Panc1 (cell line): ENCODE results near the gene C12orf57. TPM values are rescaled to one million over a fixed set of nuclear protein-coding genes. Genes with fewer than 3 reads are reported as not detected.

ENCODE experiments used
- ATAC-seq: fragments of 200-7000 bp; cut with Tn5 transposase; 2 replicates; pipeline ENCODE4 v1.9.1; 2020; ENCODE audit warnings: mild to moderate bottlenecking, moderate library complexity
- BruUV-seq: library from RNA; stranded (reverse); fragments of 400-500 nt; replicated peaks from 2 replicates; lab custom pipeline; 2021; lab: Mats Ljungman, UMichigan
- CTCF ChIA-PET: fragments of 300-600 bp; sonication (Branson Sonifier 250); formaldehyde crosslinking; loops from one replicate; lab custom pipeline; 2022; ENCODE audit warnings: antibody characterized with exemption; lab: Charles Lee
- POLR2A ChIA-PET: fragments of 300-600 bp; sonication (Branson Sonifier 250); formaldehyde crosslinking; loops from one replicate; lab custom pipeline; 2022; ENCODE audit warnings: antibody characterized with exemption; lab: Charles Lee
- DNase-seq: peaks from one replicate; pipeline ENCODE4 v3.0.0-alpha.2; 2010; ENCODE audit warnings: low read depth, low spot score
- H3K27ac ChIP-seq: 2 replicates; pipeline ENCODE4 v1.5.1; 2011; ENCODE audit warnings: mild to moderate bottlenecking, low read length, inconsistent platforms
- H3K27me3 ChIP-seq: fragments of 200-500 bp; sonication (Bioruptor generic); 2 replicates; pipeline ENCODE4 v1.6.0; 2014; ENCODE audit warnings: low read length, inconsistent platforms; ENCODE audit not compliant: control insufficient read depth, insufficient read depth
- H3K36me3 ChIP-seq: fragments of 200-500 bp; sonication (Bioruptor generic); 2 replicates; pipeline ENCODE4 v1.5.1; 2014; ENCODE audit warnings: inconsistent platforms, mild to moderate bottlenecking, low read length, moderate library complexity; ENCODE audit not compliant: control insufficient read depth, insufficient read depth
- H3K4me1 ChIP-seq: 2 replicates; pipeline ENCODE4 v1.5.1; 2011; ENCODE audit warnings: inconsistent platforms, mild to moderate bottlenecking, low read length, moderate library complexity; ENCODE audit not compliant: control insufficient read depth, insufficient read depth
- H3K4me3 ChIP-seq, 2 experiments: 2 replicates each; pipeline ENCODE4 v1.5.1; 2011 to 2012; ENCODE audit warnings: low read depth in 2 of 2, low read length in 2 of 2, mild to moderate bottlenecking in 2 of 2, inconsistent platforms in 1 of 2, moderate library complexity in 1 of 2
- H3K9me3 ChIP-seq: fragments of 200-500 bp; sonication (Bioruptor generic); 2 replicates; pipeline ENCODE4 v1.5.1; 2014; ENCODE audit warnings: low read depth, mild to moderate bottlenecking, inconsistent platforms, low read length, moderate library complexity; ENCODE audit not compliant: control insufficient read depth, insufficient read depth
- CTCF ChIP-seq: fragments of 450-650 bp; IDR thresholded peaks from 2 replicates; pipeline ENCODE4 v1.5.1; 2017; ENCODE audit warnings: mild to moderate bottlenecking
- POLR2AphosphoS5 ChIP-seq: IDR thresholded peaks from 2 replicates; pipeline ENCODE4 v1.6.1; 2012; ENCODE audit warnings: mild to moderate bottlenecking, low read depth, low read length, moderate library complexity
- REST ChIP-seq, 2 experiments: IDR thresholded peaks; 2 replicates each; pipeline ENCODE4 v1.6.1; 2011 to 2012; ENCODE audit warnings: low read depth in 2 of 2, control low read depth in 1 of 2, low read length in 1 of 2, mild to moderate bottlenecking in 1 of 2, moderate library complexity in 1 of 2; ENCODE audit not compliant: insufficient read depth in 1 of 2
- SIN3A ChIP-seq: IDR thresholded peaks from 2 replicates; pipeline ENCODE4 v1.6.1; 2012; ENCODE audit warnings: low read depth, mild to moderate bottlenecking, low read length, moderate library complexity, borderline replicate concordance; ENCODE audit not compliant: insufficient read depth
- TCF7L2 ChIP-seq: IDR thresholded peaks from 2 replicates; pipeline ENCODE4 v1.6.1; 2011; ENCODE audit warnings: mild to moderate bottlenecking, low read depth, low read length, inconsistent platforms
- in situ Hi-C: cut with HindIII; loops from 2 replicates; pipeline ENCODE4 v1.10.0; 2016; ENCODE audit warnings: low sequenced_read_pairs, low pct_unique_long_range_greater_than_20kb
- intact Hi-C: fragments of 100-400 bp; cut with micrococcal nuclease; formaldehyde crosslinking; loops from one replicate; pipeline ENCODE4 v1.10.0; 2022; ENCODE audit not compliant: unreplicated experiment
- total RNA-seq: library from RNA; stranded (reverse); gene quantifications from one replicate; pipeline ENCODE4 v1.2.1, GENCODE V29; 2021; ENCODE audit not compliant: unreplicated experiment

The C12orf57 gene
- total RNA-seq, 1 experiment from 2014 or later: 126 TPM

- intact Hi-C loops (no loop called here), in situ Hi-C loops (no loop called here)
- Histone ChIP-seq H3K9me3 (no peaks in the 10 kb centered on the region), H3K4me1 (peaks cover 49% of the 10 kb centered on the region), H3K36me3 (peaks cover 3% of the 10 kb centered on the region), H3K4me3 (peak overlapping the region; percentile 73 to 83), H3K27ac (peak overlapping the region; percentile 95), H3K27me3 (no peaks in the 10 kb centered on the region)
- ChIA-PET POLR2A (interaction anchor here (0.5 kb wide), 1 partner anchor 59 kb away, joined by 3 read pairs; no protein-coding TSS in a partner anchor), CTCF (interaction anchor here (0.6 kb wide), 1 partner anchor 59 kb away, joined by 4 read pairs; no protein-coding TSS in a partner anchor)
- TF ChIP-seq CTCF (no peak), POLR2AphosphoS5 (no peak), REST (IDR thresholded peaks at IDR 0.05; ENCODE audit: insufficient read depth in 1 of 2, low read depth in 2 of 2, low read length in 1 of 2) (no peak), SIN3A (no peak)
- ATAC-seq: no peak
- no TSS peak for BruUV-seq
- no peak for DNase-seq
Observed at GRCh38 chr12:6929466-6930452, 14.1 kb upstream of the C12orf57 start.

- Histone ChIP-seq H3K9me3 (no peaks in the 10 kb centered on the region), H3K36me3 (peaks cover 3% of the 10 kb centered on the region), H3K27me3 (no peaks in the 10 kb centered on the region), H3K4me1 (peaks cover 31% of the 10 kb centered on the region), H3K27ac (peak overlapping the region; percentile 44; the same call in 1 of the 2 replicates), H3K4me3 (no peak overlapping the region)
- ChIA-PET POLR2A (no interaction called here), CTCF (no interaction called here)
- TSS peak; percentile 26 for BruUV-seq
- in situ Hi-C loops: no loop called here
- DNase-seq: no peak
- intact Hi-C loops: no loop called here
- TF ChIP-seq SIN3A (no peak), POLR2AphosphoS5 (no peak), REST (IDR thresholded peaks at IDR 0.05; ENCODE audit: insufficient read depth in 1 of 2, low read depth in 2 of 2, low read length in 1 of 2) (no peak), CTCF (no peak), TCF7L2 (peak; percentile 74; the same call in 1 of the 2 replicates)
- no peak for ATAC-seq
Observed at GRCh38 chr12:6932766-6933165, 11.1 kb upstream of the C12orf57 start.
